HUES6 (cell line): Measurements from ENCODE around the gene KBTBD3.
"Not testable (repeated sequence)": the region's sequence is repeated elsewhere in the genome, so short reads cannot be mapped to it uniquely, and the experiment has no call there.

ENCODE experiments used
- H3K27ac ChIP-seq: 2 replicates; pipeline ENCODE4 v1.7.0; 2013; ENCODE audit warnings: low read depth, mild to moderate bottlenecking, low read length, inconsistent platforms
- H3K27me3 ChIP-seq: 2 replicates; pipeline ENCODE4 v1.6.1; 2013; ENCODE audit warnings: low read length; ENCODE audit not compliant: control insufficient read depth, insufficient read depth
- H3K36me3 ChIP-seq: 2 replicates; pipeline ENCODE4 v1.6.1; 2013; ENCODE audit warnings: low read length; ENCODE audit not compliant: control insufficient read depth, insufficient read depth
- H3K4me1 ChIP-seq: 2 replicates; pipeline ENCODE4 v1.6.1; 2013; ENCODE audit warnings: low read length; ENCODE audit not compliant: control insufficient read depth, insufficient read depth
- H3K4me3 ChIP-seq: 2 replicates; pipeline ENCODE4 v1.5.1; 2013; ENCODE audit warnings: low read depth, low read length
- H3K9ac ChIP-seq: one replicate; pipeline ENCODE4 v1.6.1; 2013; ENCODE audit warnings: mild to moderate bottlenecking, low read length
- H3K9me3 ChIP-seq: 2 replicates; pipeline ENCODE4 v1.6.1; 2013; ENCODE audit warnings: low read depth, low read length; ENCODE audit not compliant: control insufficient read depth, insufficient read depth

Gene KBTBD3

GRCh38 chr11:106061249-106061784 is 15.8 kb downstream of the KBTBD3 start:
- Histone ChIP-seq H3K9me3 (no peaks in the 10 kb centered on the region), H3K27me3 (no peaks in the 10 kb centered on the region), H3K4me1 (peaks cover 8% of the 10 kb centered on the region; the same call in 1 of the 2 replicates), H3K36me3 (no peaks in the 10 kb centered on the region), H3K9ac (no peak overlapping the region), H3K27ac (no peak overlapping the region), H3K4me3 (no peak overlapping the region)

- H3K27me3 ChIP-seq = no peaks in the 10 kb centered on the region
- peaks cover 8% of the 10 kb centered on the region; the same call in 1 of the 2 replicates for H3K4me1 ChIP-seq
Observed at GRCh38 chr11:106059617-106060016, 17.5 kb downstream of the KBTBD3 start.

GRCh38 chr11:106058377-106058776 is 18.8 kb downstream of the KBTBD3 start:
- H3K4me3 ChIP-seq, H3K9me3 ChIP-seq, H3K9ac ChIP-seq, H3K4me1 ChIP-seq, H3K27ac ChIP-seq, H3K36me3 ChIP-seq, H3K27me3 ChIP-seq: not testable (repeated sequence)

More at GRCh38 chr11:106059617-106060016, 17.5 kb downstream of the KBTBD3 start:
- no peaks in the 10 kb centered on the region for H3K9me3 ChIP-seq
- H3K9ac ChIP-seq = no peak overlapping the region
- no peak overlapping the region for H3K27ac ChIP-seq
- no peaks in the 10 kb centered on the region for H3K36me3 ChIP-seq
- no peak overlapping the region for H3K4me3 ChIP-seq

GRCh38 chr11:106051103-106051502 is 26.0 kb downstream of the KBTBD3 start:
- Histone ChIP-seq H3K9ac (no peak overlapping the region), H3K9me3 (no peaks in the 10 kb centered on the region), H3K4me3 (no peak overlapping the region), H3K36me3 (no peaks in the 10 kb centered on the region), H3K27me3 (no peaks in the 10 kb centered on the region), H3K27ac (no peak overlapping the region), H3K4me1 (no peaks in the 10 kb centered on the region)

GRCh38 chr11:106049727-106050476 is 27.2 kb downstream of the KBTBD3 start:
- no peaks in the 10 kb centered on the region for H3K36me3 ChIP-seq
- H3K4me1 ChIP-seq = no peaks in the 10 kb centered on the region
- no peak overlapping the region for H3K4me3 ChIP-seq
- no peaks in the 10 kb centered on the region for H3K27me3 ChIP-seq
- H3K9me3 ChIP-seq = no peaks in the 10 kb centered on the region
- no peak overlapping the region for H3K9ac ChIP-seq
- H3K27ac ChIP-seq = no peak overlapping the region

- Histone ChIP-seq H3K27ac (no peak overlapping the region), H3K27me3 (no peaks in the 10 kb centered on the region), H3K9me3 (no peaks in the 10 kb centered on the region), H3K4me3 (no peak overlapping the region), H3K36me3 (no peaks in the 10 kb centered on the region), H3K4me1 (no peaks in the 10 kb centered on the region), H3K9ac (no peak overlapping the region)
Observed at GRCh38 chr11:106047631-106048030, 29.5 kb downstream of the KBTBD3 start.

- Histone ChIP-seq H3K27me3 (no peaks in the 10 kb centered on the region), H3K4me1 (no peaks in the 10 kb centered on the region), H3K4me3 (no peak overlapping the region), H3K27ac (no peak overlapping the region), H3K9me3 (no peaks in the 10 kb centered on the region), H3K36me3 (no peaks in the 10 kb centered on the region), H3K9ac (no peak overlapping the region)
Observed at GRCh38 chr11:106043540-106043939, 33.6 kb downstream of the KBTBD3 start.

- Histone ChIP-seq H3K4me1 (no peaks in the 10 kb centered on the region), H3K27ac (no peak overlapping the region)
Observed at GRCh38 chr11:106032861-106033260, 44.3 kb downstream of the KBTBD3 start.

GRCh38 chr11:106031936-106032335 is 45.2 kb downstream of the KBTBD3 start:
- Histone ChIP-seq H3K4me3 (no peak overlapping the region), H3K27me3 (no peaks in the 10 kb centered on the region), H3K9ac (no peak overlapping the region), H3K36me3 (no peaks in the 10 kb centered on the region), H3K27ac (no peak overlapping the region), H3K4me1 (no peaks in the 10 kb centered on the region), H3K9me3 (peaks cover 3% of the 10 kb centered on the region; the same call in 1 of the 2 replicates)

More at GRCh38 chr11:106032861-106033260, 44.3 kb downstream of the KBTBD3 start:
- Histone ChIP-seq H3K27me3 (no peaks in the 10 kb centered on the region), H3K9ac (no peak overlapping the region), H3K36me3 (no peaks in the 10 kb centered on the region), H3K9me3 (no peaks in the 10 kb centered on the region), H3K4me3 (no peak overlapping the region)

- H3K4me3 ChIP-seq = no peak overlapping the region
- no peaks in the 10 kb centered on the region for H3K4me1 ChIP-seq
- no peak overlapping the region for H3K9ac ChIP-seq
- no peak overlapping the region for H3K27ac ChIP-seq
- no peaks in the 10 kb centered on the region for H3K27me3 ChIP-seq
- peaks cover 3% of the 10 kb centered on the region; the same call in 1 of the 2 replicates for H3K9me3 ChIP-seq
- H3K36me3 ChIP-seq = no peaks in the 10 kb centered on the region
Observed at GRCh38 chr11:106031202-106031810, 45.8 kb downstream of the KBTBD3 start.

GRCh38 chr11:106030609-106031008 is 46.5 kb downstream of the KBTBD3 start:
- Histone ChIP-seq H3K36me3 (no peaks in the 10 kb centered on the region), H3K27ac (no peak overlapping the region), H3K4me3 (no peak overlapping the region), H3K4me1 (no peaks in the 10 kb centered on the region), H3K27me3 (no peaks in the 10 kb centered on the region), H3K9ac (no peak overlapping the region), H3K9me3 (peaks cover 3% of the 10 kb centered on the region; the same call in 1 of the 2 replicates)
